OCI-LY1 (cell line): ENCODE measurements around the gene DGCR8.
A peak's percentile ranks its signal among the peaks of the same experiment; 100 is the strongest.

Source experiments
- H2AFZ ChIP-seq: fragments of 200-600 bp; sonication (generic), shearing (Covaris generic); 2 replicates; pipeline ENCODE4 v1.6.0; 2014; ENCODE audit warnings: antibody characterized with exemption, mild to moderate bottlenecking, low read length
- H3F3A ChIP-seq: fragments of 200-600 bp; sonication (generic), shearing (Covaris generic); 2 replicates; pipeline ENCODE4 v1.6.0; 2014; ENCODE audit warnings: mild to moderate bottlenecking, antibody characterized with exemption, low read length, moderate library complexity; ENCODE audit not compliant: insufficient read depth
- H3K27ac ChIP-seq: fragments of 200-600 bp; sonication (generic); 2 replicates; pipeline ENCODE4 v1.5.1; 2014; ENCODE audit warnings: low read length, mixed run types, mild to moderate bottlenecking, low read depth; ENCODE audit not compliant: poor library complexity, severe bottlenecking
- H3K27me3 ChIP-seq: fragments of 200-600 bp; sonication (generic); 2 replicates; pipeline ENCODE4 v1.6.0; 2014; ENCODE audit warnings: antibody characterized with exemption, mild to moderate bottlenecking, low read length, moderate library complexity; ENCODE audit not compliant: insufficient read depth
- H3K36me3 ChIP-seq: fragments of 200-600 bp; sonication (generic); 2 replicates; pipeline ENCODE4 v1.6.1; 2014; ENCODE audit warnings: mild to moderate bottlenecking, antibody characterized with exemption, low read length, moderate library complexity, mixed read lengths; ENCODE audit not compliant: insufficient read depth
- H3K4me1 ChIP-seq: fragments of 200-600 bp; sonication (generic); 2 replicates; pipeline ENCODE4 v1.5.1; 2014; ENCODE audit warnings: mild to moderate bottlenecking, low read length, moderate library complexity; ENCODE audit not compliant: insufficient read depth, severe bottlenecking
- H3K4me2 ChIP-seq: fragments of 200-600 bp; sonication (generic), shearing (Covaris generic); 2 replicates; pipeline ENCODE4 v1.6.1; 2014; ENCODE audit warnings: low read length
- H3K4me3 ChIP-seq: fragments of 200-600 bp; sonication (generic); 2 replicates; pipeline ENCODE4 v1.5.1; 2014; ENCODE audit warnings: low read length, low read depth, mild to moderate bottlenecking, mixed read lengths; ENCODE audit not compliant: poor library complexity, severe bottlenecking
- H3K79me2 ChIP-seq: fragments of 200-600 bp; shearing (Covaris generic); 2 replicates; pipeline ENCODE4 v1.6.1; 2016; ENCODE audit warnings: mixed run types, low read length, mixed read lengths; ENCODE audit not compliant: insufficient read depth
- H3K9ac ChIP-seq: fragments of 200-600 bp; sonication (generic), shearing (Covaris generic); 2 replicates; pipeline ENCODE4 v1.6.1; 2014; ENCODE audit warnings: mild to moderate bottlenecking, low read length, mixed read lengths
- H3K9me2 ChIP-seq: fragments of 200-600 bp; sonication (generic), shearing (Covaris generic); 2 replicates; pipeline ENCODE4 v1.6.1; 2014; ENCODE audit warnings: low read depth, mild to moderate bottlenecking, low read length, mixed read lengths
- H3K9me3 ChIP-seq: fragments of 200-600 bp; shearing (Covaris generic); 2 replicates; pipeline ENCODE4 v1.6.1; 2014; ENCODE audit warnings: low read length, mixed read lengths
- H4K20me1 ChIP-seq: fragments of 200-600 bp; sonication (generic), shearing (Covaris generic); 2 replicates; pipeline ENCODE4 v1.6.0; 2016; ENCODE audit warnings: mild to moderate bottlenecking, low read length; ENCODE audit not compliant: insufficient read depth
- CTCF ChIP-seq: fragments of 200-600 bp; sonication (generic), shearing (Covaris generic); IDR thresholded peaks from 2 replicates; pipeline ENCODE4 v1.5.1; 2017; ENCODE audit warnings: mild to moderate bottlenecking, antibody characterized with exemption, low read length, moderate library complexity, mixed read lengths
- EZH2 ChIP-seq: fragments of 200-600 bp; sonication (generic), shearing (Covaris generic); IDR thresholded peaks from 2 replicates; pipeline ENCODE4 v1.8.0; 2017; ENCODE audit warnings: borderline replicate concordance, mixed run types, mild to moderate bottlenecking, antibody characterized with exemption, low read length, moderate library complexity, mixed read lengths

The DGCR8 gene

GRCh38 chr22:20135265-20135664, 55.2 kb downstream of the DGCR8 start:
- Histone ChIP-seq H3K9me2 (no peaks in the 10 kb centered on the region), H3K4me2 (peak overlapping the region; percentile 43), H4K20me1 (no peaks in the 10 kb centered on the region), H3K4me1 (peaks cover 25% of the 10 kb centered on the region), H3K9me3 (no peaks in the 10 kb centered on the region), H3K4me3 (no peak overlapping the region), H3K27me3 (no peaks in the 10 kb centered on the region), H3F3A (no peaks in the 10 kb centered on the region), H3K27ac (peak overlapping the region; percentile 82), H2AFZ (no peak overlapping the region), H3K79me2 (no peaks in the 10 kb centered on the region), H3K36me3 (no peaks in the 10 kb centered on the region), H3K9ac (peak overlapping the region; percentile 42; the same call in 1 of the 2 replicates)
- TF ChIP-seq EZH2, result no peak
- no peak for TF ChIP-seq CTCF

DNA sequence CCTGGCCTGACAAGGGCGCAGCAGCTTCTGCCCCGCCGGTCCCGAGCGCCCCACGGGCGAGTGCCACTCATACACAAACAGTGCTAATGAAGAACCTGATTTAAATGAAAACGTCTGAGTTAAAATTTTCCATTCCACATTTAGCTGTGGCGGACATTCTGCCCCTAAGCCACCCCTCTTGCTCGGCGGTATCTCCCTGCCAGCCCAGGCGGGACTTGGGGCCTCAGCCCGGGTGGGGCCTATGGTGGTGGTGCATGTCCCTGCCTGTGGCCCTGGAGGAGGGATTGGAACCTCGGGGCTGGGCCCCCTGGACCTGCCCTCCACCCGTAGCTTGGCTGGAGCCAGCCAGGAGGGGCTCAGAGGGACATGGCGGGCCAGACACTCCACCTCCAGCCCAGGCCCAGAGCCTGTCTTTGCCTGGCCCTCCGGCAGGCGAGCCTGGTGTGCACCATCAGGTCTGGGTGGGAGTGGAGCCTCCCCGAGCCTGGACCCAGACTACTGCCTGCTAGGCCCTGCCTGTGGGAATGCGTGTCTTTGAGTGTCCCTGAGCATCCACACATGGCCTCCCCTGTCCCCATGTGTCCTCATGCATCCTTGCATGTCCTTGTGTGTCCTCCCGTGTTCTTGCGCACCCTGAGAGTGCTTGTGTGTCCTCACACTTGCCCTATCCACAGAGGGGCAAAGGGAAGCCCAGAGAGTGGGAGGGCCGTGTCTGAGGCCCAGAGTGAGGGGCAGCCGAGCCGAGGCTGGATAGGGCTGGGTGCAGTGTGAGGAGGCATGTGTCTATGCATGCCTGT, 56.0 kb downstream of the DGCR8 start:
- no peaks in the 10 kb centered on the region for H4K20me1 ChIP-seq
- H3K79me2 ChIP-seq, result no peaks in the 10 kb centered on the region
- H3K4me3 ChIP-seq, result no peak overlapping the region
- TF ChIP-seq CTCF (no peak), EZH2 (no peak)
- no peaks in the 10 kb centered on the region for H3F3A ChIP-seq
- no peaks in the 10 kb centered on the region for H3K27me3 ChIP-seq
- H3K4me2 ChIP-seq, result peak overlapping the region; percentile 43
- H2AFZ ChIP-seq, result no peak overlapping the region
- H3K27ac ChIP-seq, result peak overlapping the region; percentile 82
- H3K9ac ChIP-seq, result peak overlapping the region; percentile 42; the same call in 1 of the 2 replicates
- no peaks in the 10 kb centered on the region for H3K9me3 ChIP-seq
- H3K4me1 ChIP-seq, result peaks cover 21% of the 10 kb centered on the region
- no peaks in the 10 kb centered on the region for H3K36me3 ChIP-seq
- H3K9me2 ChIP-seq, result no peaks in the 10 kb centered on the region

- no peaks in the 10 kb centered on the region for H3K36me3 ChIP-seq
- H3K9me3 ChIP-seq, result no peaks in the 10 kb centered on the region
- peaks cover 18% of the 10 kb centered on the region for H3K4me1 ChIP-seq
- H4K20me1 ChIP-seq, result no peaks in the 10 kb centered on the region
- no peak overlapping the region; the same call in 1 of the 2 replicates for H3K9ac ChIP-seq
- no peak overlapping the region for H3K27ac ChIP-seq
- no peak overlapping the region for H3K4me3 ChIP-seq
- H3K79me2 ChIP-seq, result no peaks in the 10 kb centered on the region
- no peaks in the 10 kb centered on the region for H3K27me3 ChIP-seq
- no peak overlapping the region for H2AFZ ChIP-seq
- no peaks in the 10 kb centered on the region for H3K9me2 ChIP-seq
- no peaks in the 10 kb centered on the region for H3F3A ChIP-seq
- no peak overlapping the region for H3K4me2 ChIP-seq
- TF ChIP-seq CTCF (no peak), EZH2 (no peak)
Observed at GRCh38 chr22:20136603-20136873, 56.5 kb downstream of the DGCR8 start.
